PC-9 (cell line): ENCODE data around the gene ATRN.

Experiments used
- CTCF ChIP-seq: fragments of 200-600 bp; sonication (generic); conservative IDR thresholded peaks from 2 replicates; pipeline ENCODE4 v1.6.1; 2017; ENCODE audit warnings: mixed run types, antibody characterized with exemption, mild to moderate bottlenecking, moderate library complexity
- EZH2 ChIP-seq: fragments of 200-600 bp; sonication (generic); IDR thresholded peaks from 2 replicates; pipeline ENCODE4 v1.8.0; 2017; ENCODE audit warnings: antibody characterized with exemption, low read depth

GRCh38 chr20:3614466-3614865, 143.6 kb downstream of the ATRN start:
- TF ChIP-seq CTCF (no peak), EZH2 (no peak)
